ENCODE measurements around the gene SPOP.
"Not testable (repeated sequence)": the region's sequence is repeated elsewhere in the genome, so short reads cannot be mapped to it uniquely, and the experiment has no call there.

The SPOP gene

GRCh38 chr17:49695698-49696232 lies 17.9 kb upstream of the SPOP start:
- no peak for DNase-seq (ENCODE audit: low spot score)

- peak; percentile 70 for DNase-seq (ENCODE audit: low spot score)
Measured at GRCh38 chr17:49694847-49695697, 17.2 kb upstream of the SPOP start.

DNA sequence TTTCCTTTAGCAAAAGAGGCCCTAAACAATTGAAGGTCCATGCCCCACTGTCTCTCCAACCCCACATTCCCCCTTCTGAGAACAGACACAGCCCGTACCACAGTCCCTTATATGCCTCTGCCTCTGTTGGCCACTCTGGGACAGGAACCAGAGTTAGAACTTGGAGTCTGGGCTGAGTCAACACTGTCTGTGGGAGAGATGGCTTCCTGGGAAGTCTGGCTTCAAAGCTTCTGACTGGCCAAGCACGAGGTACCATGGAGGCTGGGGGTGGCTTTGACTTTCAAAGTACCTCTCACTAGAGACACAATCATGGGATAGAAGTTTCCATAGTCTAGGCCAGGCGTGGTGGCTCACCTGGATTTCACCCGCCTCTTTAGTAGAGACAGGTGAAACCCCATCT lies 14.9 kb upstream of the SPOP start:
- DNase-seq (ENCODE audit: low spot score), result no peak

DNA sequence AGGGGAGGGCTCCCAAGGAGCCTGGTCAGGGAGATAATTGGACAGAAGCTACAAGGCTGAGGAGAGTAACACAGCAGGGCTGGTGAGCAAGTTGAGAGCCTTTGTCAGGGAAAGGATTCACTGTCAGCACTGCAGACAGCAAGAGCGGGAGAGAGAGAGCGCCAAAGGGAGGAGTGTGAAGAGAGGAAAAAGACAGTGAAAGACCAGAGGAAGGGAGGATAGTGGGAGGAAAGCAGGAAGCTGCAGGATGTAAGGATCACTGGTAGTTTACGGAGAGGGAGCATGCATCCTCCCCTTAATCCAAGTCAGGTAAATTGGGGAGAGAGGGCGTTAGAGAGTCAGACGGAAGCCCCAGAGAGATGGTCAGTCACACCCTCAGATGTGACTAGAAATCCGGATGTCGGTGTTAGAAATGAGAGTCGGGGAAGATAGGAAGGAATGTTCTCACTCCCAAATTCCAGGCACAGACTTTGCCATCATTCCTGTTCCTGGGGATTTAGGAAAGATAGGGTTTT lies 13.8 kb upstream of the SPOP start:
- DNase-seq (ENCODE audit: low spot score), result no peak

DNA sequence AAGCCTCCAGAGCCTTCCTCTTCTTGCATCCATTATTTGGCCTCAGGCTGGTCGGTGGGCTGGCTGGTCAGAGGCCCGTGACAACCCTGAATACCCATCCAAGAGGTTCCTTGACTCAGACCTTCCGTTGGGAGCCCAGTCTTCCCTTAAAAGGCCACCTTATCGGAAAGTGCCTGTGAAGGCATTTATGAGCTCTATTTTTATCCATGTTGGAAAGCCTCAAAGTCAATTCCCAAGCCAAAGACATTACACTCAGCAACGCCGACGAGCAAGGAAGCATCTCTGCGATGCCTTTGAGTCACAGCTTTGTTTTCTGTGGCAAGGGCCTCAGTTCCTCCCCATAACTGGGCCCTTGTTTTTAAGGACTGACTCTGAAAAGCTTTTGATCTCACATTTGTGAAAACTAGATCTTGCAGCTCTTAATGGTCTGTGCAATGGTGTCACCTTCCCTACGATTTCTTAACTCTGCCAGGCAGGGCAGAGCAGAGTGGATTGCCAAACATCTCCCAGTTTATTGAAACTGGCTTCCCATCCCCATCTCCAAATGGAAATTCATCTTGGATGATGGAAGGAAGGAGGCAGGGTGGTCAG lies 13.3 kb upstream of the SPOP start:
- DNase-seq (ENCODE audit: low spot score), result no peak

GRCh38 chr17:49690256-49690655 lies 12.4 kb upstream of the SPOP start:
- DNase-seq (ENCODE audit: low spot score), result no peak

DNA sequence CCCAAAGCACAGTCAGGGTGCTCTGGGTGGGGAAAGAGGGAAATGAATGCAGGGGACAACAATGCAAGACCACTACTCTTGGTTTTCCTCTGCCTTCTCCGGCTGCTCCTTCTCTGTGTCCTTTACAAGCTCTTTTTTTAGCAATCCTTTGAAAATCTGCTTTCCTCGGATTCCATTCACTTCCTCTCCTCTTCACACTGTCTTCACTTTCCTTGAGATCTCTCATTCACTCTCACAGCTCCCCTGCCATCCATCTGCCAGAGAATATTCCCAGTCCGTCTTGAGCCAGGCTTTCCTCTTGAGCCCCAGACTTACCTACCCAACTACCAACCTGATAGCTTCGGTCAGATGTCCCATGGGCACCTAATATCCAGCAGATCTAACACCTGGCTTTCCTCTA lies 11.0 kb upstream of the SPOP start:
- no peak for DNase-seq (ENCODE audit: low spot score)

- no peak for DNase-seq (ENCODE audit: low spot score)
Measured at GRCh38 chr17:49687878-49688491, 10.1 kb upstream of the SPOP start.

GRCh38 chr17:49681106-49681979 lies 3.4 kb upstream of the SPOP start:
- no peak for DNase-seq (ENCODE audit: low spot score)

DNA sequence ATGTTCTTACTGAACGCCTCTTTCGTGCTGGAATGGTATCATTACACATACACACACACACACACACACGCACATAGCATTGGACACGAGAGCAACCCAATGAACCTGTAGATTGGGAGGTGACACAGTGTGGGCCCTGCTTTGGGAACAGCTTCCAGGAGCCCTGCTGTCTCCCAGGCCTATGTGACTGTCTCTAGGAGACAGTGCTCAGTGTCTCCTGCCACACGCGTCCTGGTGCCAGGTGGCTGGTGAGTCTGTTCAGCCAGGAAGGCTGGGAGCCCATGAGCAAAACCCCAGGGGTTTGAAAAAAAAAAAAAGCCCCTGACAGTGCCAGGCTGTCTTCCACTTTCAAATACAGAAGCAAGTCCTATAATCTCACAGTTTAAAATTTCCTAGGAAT lies 2.4 kb upstream of the SPOP start:
- DNase-seq (ENCODE audit: low spot score), result no peak

GRCh38 chr17:49677134-49677932 lies 564 bp downstream of the SPOP start:
- DNase-seq (ENCODE audit: low spot score), result peak; percentile 97

DNA sequence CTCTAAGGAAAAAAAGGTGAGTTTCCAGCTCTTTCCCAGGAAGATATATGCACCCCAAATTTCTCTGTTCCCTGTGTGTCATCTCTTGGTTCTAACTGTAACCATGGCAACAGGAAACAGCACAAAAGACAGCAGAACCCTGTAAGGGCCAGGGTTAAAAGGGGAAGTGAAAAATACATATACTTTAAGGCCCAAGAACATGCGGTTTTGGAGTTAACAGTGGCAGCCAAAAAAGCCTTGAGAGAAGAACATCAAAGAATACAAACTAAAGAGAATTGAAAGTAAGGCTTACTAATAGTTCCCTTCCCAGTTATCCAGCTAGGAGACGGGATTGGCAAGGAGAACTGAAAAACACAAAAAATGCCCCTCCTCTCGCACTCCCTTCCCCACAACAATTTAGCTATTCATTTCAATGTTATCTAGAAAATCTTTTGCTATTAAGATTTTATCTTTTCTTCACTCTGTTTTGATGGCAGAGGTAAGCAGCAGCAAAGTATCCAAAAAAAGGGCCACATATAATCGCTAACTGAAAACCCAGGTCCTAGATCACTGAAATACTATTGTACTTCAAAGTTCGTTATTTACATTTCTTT lies 1.5 kb downstream of the SPOP start:
- peak; percentile 47 for DNase-seq (ENCODE audit: low spot score)

DNA sequence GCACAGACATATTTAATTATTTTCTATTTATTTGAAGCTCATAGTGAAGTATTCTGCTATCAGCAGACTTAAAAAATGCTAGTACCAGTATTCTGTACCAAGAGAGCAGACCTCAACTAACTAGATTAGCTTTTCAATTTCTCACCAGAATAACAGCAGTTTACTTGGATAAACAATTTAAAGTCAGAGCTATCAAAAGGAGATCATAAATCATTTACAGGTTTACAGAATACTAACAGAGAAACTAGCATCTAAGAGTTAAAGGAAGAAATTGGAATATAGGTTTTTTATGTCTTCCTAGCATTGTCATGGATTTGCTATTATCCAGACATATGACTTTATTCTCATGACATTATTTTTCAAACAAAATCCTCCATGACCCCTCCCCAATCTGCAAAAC lies 3.4 kb downstream of the SPOP start:
- no peak for DNase-seq (ENCODE audit: low spot score)

DNA sequence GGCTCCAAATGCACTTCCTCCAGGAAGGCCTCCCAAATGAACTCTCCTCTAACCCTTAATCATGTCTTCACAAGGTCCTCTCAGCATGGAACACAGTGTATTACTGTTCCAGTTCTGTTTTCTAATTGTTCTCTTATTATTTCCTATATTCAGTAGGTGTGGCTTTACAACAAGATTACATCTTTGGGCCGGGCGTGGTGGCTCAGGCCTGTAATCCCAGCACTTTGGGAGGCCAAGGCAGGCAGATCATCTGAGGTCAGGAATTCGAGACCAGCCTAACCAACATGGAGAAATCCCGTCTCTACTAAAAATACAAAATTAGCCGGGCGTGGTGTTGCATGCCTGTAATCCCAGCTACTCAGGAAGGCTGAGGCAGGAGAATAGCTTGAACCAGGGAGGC lies 4.2 kb downstream of the SPOP start:
- DNase-seq (ENCODE audit: low spot score), result not testable (repeated sequence)

DNA sequence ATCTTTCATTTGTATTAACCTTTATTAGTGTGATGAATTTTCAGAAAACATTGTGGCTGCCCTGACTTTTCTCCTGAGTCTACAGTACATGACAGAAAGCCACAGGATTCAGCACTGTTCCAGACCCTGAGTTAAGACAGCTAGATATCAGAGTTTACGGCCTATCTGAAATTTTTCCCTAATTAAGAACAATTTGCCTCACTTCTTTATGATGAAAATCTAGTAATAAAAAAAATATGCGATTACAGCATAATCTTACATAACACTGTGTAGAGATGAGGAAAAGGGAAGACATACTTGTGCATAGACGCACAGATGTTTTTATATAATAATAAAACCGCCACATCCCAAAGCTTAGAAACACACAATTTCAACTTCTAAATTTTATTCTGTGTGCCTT lies 7.3 kb downstream of the SPOP start:
- DNase-seq (ENCODE audit: low spot score), result no peak

GRCh38 chr17:49670002-49670401 lies 7.9 kb downstream of the SPOP start:
- DNase-seq (ENCODE audit: low spot score), result no peak

DNA sequence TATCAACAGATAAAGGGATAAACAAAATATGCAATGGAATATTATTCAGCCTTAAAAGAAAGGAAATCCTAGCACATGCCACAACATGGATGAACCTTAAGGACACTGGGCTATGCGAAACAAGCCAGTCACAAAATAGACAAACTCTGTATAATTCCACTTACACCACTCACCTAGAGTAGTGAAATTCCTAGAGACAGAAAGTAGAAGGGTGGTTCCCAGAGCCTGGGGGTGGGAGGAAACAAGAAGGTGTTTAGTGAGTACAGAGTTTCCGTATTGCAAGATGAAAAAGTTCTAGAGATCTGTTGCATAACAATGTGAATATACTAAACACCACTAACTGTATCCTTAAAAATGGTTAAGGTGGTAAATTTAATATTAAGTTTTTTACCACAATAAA lies 10.0 kb downstream of the SPOP start:
- no peak for DNase-seq (ENCODE audit: low spot score)

DNA sequence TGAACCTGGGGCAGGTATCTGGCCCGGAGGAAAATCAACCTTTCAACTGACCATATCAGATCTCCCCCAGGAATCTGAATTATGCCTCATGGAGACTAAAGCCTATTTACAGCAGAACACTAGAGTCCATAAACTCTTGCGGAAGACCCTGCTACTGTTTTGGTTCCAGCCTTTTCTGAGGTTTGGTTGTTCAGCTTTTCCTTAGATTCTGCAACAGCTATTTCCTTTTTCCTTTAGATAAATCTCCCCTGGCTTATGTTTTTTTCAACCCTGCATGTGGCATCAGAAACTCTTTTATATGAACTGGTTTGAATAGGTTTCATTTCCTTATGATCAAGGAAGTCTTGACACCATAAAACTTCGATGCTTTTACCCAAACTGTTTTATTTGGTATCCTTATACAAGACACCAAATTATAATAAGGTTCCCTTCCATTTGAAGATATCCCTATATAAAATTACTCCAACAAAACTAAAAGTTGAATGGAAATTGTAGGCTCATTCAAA lies 13.1 kb downstream of the SPOP start:
- DNase-seq (ENCODE audit: low spot score), result no peak

DNA sequence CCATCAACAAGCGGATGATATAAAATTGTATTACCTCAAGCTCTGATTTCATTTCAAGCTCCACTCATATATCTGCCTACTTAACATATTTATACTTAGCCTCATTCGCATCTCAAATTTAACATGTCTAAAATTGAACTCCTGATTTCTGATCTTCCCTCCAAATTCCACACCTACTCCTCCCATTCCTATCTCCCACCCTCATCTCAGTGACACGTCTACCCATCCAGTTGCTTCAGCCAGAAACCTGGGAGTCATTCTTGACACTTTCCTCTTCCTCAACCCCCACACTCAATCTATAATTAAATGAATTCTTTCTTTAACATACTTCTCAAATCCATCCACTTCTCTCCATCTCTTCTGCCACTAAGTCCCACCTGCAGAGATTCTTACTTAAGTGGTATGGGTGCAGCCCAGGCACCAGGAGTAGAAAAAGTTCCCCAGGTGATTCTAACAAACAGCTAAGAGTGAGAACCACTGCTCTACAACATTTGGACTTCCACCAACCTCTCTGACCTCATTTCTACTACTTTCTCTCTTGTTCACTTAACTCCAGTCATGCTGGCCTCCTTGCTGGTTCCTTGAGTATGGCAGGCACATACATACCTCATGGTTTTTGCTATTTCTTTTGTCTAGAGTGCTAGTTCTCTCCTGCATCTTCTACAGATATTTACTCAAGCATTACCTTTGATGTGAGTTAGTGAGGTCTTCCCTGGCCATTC lies 18.1 kb downstream of the SPOP start:
- no peak for DNase-seq (ENCODE audit: low spot score)

DNA sequence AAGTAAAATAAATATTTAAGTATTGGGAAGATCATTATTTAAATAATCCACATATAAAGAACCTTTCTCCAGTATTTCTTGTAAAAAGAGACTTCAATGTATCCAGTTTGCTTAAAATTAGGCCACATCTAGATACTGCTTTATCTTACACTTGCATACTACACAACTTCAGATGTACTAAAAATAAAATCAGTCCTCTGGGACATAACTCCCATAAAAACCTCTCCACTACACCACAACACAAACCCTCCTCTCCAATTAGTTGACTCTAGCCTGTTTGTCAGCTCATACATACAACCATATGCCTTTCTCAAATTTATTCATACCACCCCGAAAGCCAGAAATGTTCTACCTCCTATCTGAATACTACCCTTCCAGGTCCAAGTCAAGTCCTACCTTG lies 21.6 kb downstream of the SPOP start:
- DNase-seq (ENCODE audit: low spot score), result no peak
